DMS79 (cell line): ENCODE data around the gene TSPAN9.

Experiments
- DNase-seq: peaks from one replicate; lab custom pipeline; 2025; lab: John Stamatoyannopoulos, UW

TSPAN9 gene

DNA sequence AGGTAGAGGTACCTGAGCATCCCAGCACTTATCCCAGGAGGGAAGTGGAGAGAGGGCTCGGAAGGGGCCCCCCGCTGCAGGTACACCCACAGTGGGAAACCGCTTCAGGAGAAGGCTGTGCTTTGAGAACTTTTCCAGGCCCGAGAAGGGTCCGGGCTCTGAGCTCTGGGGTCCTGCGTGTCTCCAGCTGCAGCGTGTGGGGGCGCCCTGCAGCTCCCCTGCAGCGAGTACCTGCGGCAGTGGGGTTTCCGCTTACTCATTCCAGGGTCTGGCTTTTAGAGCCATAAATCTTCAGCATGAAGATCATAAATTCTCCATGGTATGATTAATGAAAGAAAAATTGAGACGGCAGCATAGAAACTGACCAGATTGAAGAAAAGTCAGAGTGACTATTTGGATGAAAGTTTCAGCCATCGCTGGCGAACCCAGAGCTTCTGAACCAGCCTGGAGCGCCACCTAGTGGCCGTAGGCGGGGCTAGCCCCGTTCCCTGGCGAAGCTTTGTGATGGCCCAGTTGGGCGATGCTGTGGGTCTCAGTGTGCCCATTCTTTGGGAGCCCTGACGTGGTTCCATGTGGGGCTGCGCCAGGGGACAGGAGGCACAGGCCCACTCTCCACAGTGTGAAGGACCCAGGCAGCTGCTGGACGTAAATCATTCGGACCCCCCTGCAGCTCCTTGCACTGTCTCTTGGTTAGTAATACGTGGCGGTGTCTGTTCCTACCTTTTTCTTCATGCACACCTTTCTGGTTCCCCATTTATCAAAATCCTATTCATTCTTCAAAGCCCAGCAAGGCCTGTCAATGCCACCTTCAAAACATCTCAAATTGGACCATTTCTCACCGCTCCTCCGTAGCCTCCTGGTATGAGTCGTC lies 198.2 kb downstream of the TSPAN9 start:
- DNase-seq, result peak; percentile 9

GRCh38 chr12:3276226-3276625 lies 199.0 kb downstream of the TSPAN9 start:
- no peak for DNase-seq

DNA sequence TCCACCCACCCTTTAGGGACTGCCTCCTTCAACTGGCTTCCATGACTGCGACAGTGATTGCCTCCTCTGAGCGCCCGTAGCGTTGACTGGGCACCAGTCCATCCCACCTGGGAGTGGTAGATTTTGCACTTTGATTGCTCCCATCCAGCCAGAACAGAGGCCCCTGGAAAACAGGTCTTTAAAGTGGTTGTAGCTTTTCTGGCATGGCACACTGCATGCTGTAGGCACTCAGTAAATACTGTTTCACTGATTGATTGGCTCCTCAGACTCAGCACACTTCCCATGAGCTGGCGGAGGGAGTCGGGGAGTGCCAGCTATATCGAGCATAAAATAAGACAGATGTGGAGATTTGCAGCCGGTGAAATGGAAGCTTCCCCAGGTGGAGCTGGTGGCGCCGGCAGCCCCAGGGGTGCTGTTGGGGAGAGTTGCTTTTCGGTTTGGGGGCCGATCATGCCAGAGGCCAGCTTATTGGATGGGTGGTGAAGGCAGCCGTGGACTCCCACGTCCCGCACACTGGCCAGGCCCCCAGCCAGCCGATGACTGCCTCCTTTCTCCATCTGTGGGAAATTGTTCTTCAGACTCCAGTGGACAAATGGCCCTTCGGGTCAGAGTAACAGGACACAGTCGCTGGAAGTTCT lies 200.2 kb downstream of the TSPAN9 start:
- DNase-seq, result peak; percentile 94

DNA sequence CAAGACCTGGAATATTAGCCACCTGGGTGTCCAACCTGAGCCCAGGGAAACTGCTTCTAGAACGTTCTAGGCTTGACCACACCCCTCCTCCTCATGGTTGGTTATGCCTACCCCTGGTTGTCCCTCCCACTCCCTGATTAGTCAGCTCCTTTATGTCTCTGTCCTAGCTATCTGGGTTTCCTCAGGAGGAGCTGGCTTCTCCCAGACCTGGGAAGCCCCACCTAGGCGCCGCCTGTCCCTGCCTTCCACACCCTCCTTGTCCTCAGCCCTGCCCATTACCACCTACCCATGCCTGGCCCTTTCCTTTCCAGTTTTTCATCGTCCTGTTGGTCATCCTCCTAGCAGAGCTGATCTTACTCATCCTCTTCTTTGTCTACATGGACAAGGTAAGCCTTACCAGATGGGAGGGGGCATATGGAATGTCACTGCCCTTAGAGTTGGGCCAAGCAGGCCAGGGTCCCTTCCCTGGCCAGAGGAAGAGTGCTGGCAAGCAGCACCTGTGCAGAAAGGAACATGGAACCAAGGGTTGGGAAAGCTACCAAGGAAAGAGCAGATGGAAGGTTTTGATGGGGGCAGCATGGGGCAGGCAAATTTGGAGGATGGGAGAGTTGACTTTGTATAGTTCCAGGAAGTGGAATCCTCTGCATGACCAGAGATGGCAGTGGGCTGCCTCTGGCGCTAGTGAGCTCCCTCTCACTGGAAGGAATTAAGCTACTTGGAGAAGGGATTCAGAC lies 201.7 kb downstream of the TSPAN9 start:
- no peak for DNase-seq

- no peak for DNase-seq
Measured at GRCh38 chr12:3279415-3279780, 202.2 kb downstream of the TSPAN9 start.

DNA sequence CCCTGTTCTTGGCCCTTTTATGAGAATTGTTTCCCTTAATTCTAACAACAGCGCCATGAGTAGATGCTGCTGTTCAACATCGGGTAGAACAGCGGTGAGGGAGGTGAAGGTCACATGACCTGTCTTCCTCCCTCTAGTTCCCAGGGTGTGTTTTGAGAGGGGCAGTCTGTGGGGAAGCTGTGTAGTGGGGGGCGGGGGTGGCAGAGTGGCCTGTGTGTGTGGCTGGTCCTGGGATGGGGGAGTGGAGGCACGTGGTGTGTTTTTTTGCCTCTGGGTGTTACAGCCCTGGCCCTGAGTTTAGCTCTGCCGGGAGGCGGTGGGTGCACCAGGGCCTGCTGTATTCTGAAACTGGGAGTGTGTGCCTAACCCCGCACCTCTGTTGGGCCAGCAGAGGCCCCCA lies 202.7 kb downstream of the TSPAN9 start:
- no peak for DNase-seq

GRCh38 chr12:3280967-3281366 lies 203.8 kb downstream of the TSPAN9 start:
- DNase-seq, result no peak

DNA sequence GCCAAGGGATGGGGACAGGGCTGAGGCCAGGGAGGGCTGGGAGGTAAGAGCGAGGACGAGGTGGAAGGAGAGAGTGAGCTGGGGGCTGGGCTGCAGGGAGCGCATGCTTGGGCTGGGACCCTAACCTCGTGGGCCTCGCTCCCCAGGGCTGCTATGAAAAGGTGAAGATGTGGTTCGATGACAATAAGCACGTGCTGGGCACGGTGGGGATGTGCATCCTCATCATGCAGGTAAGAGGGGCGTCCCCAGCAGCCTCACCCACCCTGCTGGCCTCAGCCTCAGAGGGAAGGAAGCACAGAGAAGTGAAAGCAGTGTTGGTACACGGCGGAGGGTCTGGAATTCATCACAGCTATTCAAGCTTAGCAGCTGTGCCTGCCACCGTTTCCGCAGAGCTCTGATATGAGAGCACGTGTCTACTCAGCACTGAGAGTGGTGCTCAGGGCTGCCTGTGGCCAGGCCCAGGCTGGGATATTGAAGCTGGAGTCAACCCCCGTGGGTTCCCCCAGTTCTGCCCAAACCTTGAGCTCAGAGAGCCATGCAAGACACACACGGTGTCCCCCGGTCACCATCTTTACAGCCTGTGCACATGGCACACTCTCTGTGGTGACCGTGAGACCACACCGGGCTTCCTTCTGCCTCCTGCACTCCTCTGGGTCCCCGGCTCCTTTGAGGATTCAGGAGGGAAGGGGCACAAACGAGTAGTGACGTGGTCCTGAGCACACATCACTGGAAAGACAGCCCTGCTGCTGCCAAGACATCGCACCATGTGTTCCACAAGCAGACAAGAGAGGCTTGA lies 204.6 kb downstream of the TSPAN9 start:
- DNase-seq, result no peak

GRCh38 chr12:3282384-3282670 lies 205.1 kb downstream of the TSPAN9 start:
- peak; percentile 94 for DNase-seq

GRCh38 chr12:3283137-3283680 lies 206.0 kb downstream of the TSPAN9 start:
- no peak for DNase-seq

DNA sequence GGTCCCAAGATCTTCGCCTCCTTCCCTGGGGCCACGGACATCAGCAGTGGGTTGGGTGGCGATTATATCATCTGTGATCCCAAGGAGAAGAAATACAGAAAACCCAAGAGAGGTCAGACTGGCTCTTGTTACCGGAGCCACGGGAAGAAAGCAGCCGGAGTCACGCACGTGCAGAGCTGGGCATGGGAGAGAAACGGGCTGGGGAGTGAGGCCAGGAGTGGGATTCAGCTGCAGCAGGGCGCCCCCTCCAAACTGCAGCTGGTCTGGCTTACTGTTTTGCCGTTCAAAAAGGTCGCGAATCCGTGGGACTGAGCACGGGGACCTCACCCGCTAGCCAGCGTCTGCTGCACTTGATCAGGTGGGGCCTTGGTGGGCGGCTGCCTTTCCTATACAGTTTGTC lies 207.2 kb downstream of the TSPAN9 start:
- DNase-seq, result no peak

DNA sequence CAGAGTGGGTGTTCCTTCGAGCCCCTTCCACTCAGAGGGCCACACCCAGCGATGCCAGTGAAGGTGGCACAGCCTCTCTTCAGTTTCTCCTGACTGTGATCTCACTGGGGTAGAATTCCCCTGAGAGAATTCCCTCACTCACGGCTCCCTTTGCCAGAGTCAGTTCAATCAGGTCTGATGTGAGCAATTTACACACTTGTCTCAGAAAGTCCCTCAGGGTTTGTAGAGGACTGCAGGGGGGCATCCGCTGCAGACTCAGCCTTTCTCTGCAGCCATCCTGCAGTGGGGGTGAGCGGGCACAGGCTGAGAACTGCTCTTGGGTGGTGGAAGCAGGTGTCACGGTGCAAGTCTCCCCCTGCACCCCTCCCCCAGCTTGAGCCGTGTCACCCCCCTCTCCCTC lies 208.4 kb downstream of the TSPAN9 start:
- no peak for DNase-seq

- DNase-seq, result no peak
Measured at GRCh38 chr12:3288690-3289089, 211.5 kb downstream of the TSPAN9 start.

GRCh38 chr12:3289702-3290101 lies 212.5 kb downstream of the TSPAN9 start:
- DNase-seq, result no peak

GRCh38 chr12:3291939-3292338 lies 214.8 kb downstream of the TSPAN9 start:
- no peak for DNase-seq

GRCh38 chr12:3292677-3293412 lies 215.7 kb downstream of the TSPAN9 start:
- no peak for DNase-seq

DNA sequence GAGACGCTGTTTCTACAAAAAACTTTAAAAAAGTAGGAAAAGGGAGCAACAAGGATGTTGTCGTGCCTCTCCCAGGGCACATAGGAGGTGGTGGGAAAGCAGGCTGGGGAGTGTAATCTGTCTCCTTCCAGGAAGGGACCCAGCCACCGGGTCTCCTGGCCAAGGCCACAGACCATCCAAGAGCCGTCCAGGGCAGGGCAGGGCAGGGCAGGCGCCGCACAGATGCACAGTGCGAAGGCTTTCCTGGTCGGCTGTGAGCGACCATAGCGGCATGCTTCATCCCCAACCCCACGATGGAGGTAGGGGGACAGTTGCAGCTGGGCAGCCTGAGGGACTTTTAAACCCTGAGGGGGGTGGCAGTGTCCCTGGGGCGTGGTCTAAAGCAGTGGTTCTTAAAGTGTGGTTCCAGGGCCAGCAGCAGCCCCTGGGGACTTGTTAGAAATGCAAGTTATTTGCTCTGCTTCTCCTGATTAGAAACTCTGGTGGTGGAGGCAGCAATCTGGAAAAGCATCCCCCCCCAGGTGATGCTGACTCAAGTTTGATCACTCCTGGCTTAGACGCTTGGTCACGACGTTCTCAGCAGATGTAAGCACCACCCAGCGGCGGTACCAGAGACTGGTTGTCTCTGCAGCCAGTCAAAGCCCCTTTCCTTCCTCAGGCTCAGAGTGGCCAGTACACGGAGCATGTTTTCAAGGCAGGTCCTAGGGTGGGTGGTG lies 216.4 kb downstream of the TSPAN9 start:
- peak; percentile 13 for DNase-seq

GRCh38 chr12:3294481-3294911 lies 217.3 kb downstream of the TSPAN9 start:
- DNase-seq, result peak; percentile 66

GRCh38 chr12:3295225-3295624 lies 218.0 kb downstream of the TSPAN9 start:
- DNase-seq, result no peak

- no peak for DNase-seq
Measured at GRCh38 chr12:3295646-3296408, 218.6 kb downstream of the TSPAN9 start.
